ENCODE measurements around the gene USP3.

USP3 gene

DNA sequence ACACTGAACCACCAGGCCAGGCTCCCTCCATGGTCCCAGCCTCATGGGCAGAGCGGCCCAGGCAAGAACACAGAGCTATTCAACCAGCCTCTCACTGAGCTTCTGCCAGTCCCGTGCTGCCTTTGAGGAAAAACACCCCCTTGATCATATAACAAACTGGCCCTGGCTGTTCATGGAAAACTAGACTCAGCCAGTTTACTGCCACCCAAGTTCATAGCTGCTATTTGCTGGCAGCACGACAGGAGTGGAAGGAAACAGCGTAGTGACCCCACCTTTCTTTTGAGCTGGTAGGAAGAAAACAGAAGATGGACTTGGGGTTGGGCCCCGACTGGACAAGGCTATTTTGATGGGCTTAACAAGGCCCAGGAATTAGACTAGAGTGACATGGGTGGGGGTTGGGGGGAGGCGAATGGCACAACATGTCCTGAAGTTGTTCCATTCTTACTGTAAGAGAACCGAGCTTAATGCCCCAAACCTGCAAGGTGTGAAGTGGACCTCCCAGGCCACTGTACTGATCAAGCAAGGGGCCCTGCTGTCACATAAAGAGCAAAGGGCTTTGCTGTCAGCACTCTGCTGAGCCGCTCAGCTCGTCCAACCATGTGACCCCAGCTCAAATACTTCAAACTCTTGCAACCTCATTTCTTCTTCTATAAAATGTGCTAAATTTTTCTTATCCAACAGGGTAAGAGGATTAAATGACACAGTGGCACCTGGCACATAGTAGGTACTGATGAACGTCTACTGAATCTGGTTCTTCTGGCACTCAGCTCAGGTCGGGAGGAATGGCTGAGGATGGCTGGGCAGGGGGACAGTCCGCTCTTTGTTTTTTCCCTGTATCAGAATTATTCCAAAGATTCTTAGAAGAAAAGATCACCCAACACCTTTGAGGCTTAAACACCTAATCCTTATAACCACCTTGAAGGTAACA, 94.3 kb downstream of the USP3 start:
- in situ Hi-C loops (cut with MboI; ENCODE audit: low sequenced_read_pairs, unreplicated experiment) = no loop called here
- no peak for DNase-seq (ENCODE audit: low spot score)
- TF ChIP-seq, protein P1, sequence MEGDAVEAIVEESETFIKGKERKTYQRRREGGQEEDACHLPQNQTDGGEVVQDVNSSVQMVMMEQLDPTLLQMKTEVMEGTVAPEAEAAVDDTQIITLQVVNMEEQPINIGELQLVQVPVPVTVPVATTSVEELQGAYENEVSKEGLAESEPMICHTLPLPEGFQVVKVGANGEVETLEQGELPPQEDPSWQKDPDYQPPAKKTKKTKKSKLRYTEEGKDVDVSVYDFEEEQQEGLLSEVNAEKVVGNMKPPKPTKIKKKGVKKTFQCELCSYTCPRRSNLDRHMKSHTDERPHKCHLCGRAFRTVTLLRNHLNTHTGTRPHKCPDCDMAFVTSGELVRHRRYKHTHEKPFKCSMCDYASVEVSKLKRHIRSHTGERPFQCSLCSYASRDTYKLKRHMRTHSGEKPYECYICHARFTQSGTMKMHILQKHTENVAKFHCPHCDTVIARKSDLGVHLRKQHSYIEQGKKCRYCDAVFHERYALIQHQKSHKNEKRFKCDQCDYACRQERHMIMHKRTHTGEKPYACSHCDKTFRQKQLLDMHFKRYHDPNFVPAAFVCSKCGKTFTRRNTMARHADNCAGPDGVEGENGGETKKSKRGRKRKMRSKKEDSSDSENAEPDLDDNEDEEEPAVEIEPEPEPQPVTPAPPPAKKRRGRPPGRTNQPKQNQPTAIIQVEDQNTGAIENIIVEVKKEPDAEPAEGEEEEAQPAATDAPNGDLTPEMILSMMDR (IDR thresholded peaks at IDR 0.05; ENCODE audit: borderline replicate concordance, control extremely low read depth, extremely low read depth, insufficient read depth, missing control alignments) = no peak

DNA sequence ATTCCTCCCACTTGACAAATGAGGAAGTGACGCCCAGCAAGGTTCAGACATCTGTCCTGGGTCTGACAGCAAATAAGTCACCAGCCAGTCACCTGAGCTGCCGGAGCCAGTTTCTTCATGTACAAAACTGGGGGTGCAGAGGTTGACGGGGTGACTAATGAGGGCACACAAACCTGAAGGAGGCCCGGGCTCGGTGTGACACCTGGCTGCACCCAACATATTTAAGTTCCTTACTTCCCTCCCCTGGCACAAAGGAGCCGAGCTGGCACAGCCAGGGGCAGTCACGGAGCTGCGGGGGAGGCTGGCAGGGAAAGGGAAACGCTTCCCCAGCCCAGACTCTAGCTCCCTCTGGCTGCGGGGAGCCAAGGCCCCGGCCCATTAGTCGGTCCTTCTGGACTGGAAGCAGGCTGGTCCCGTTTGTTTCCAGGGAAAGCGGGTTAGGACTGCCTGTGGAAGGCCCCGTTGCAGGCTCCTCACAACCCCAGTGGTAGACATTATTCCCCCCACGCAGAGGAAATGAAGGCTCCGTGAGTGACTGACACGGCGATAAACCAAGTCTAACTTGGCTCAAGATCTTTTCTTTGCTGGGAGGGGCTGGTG, 95.1 kb downstream of the USP3 start:
- TF ChIP-seq, protein P1 (IDR thresholded peaks at IDR 0.05; ENCODE audit: borderline replicate concordance, control extremely low read depth, extremely low read depth, insufficient read depth, missing control alignments) = peak; percentile 68
- in situ Hi-C loops (cut with MboI; ENCODE audit: low sequenced_read_pairs, unreplicated experiment) = no loop called here
- DNase-seq (ENCODE audit: low spot score) = peak; percentile 57

GRCh38 chr15:63600001-63600615, 95.7 kb downstream of the USP3 start:
- DNase-seq (ENCODE audit: low spot score) = no peak
- in situ Hi-C loops (cut with MboI; ENCODE audit: low sequenced_read_pairs, unreplicated experiment) = loop anchor here (5.0 to 25.0 kb wide), 3 partner anchors 133 to 313 kb away; partner anchors contain the start of gene APH1B
- TF ChIP-seq, protein P1 (IDR thresholded peaks at IDR 0.05; ENCODE audit: borderline replicate concordance, control extremely low read depth, extremely low read depth, insufficient read depth, missing control alignments) = no peak

- DNase-seq (ENCODE audit: low spot score) = peak; percentile 92
- TF ChIP-seq, protein P1 (IDR thresholded peaks at IDR 0.05; ENCODE audit: borderline replicate concordance, control extremely low read depth, extremely low read depth, insufficient read depth, missing control alignments) = peak; percentile 41
- in situ Hi-C loops (cut with MboI; ENCODE audit: low sequenced_read_pairs, unreplicated experiment) = loop anchor here (5.0 to 25.0 kb wide), 3 partner anchors 133 to 313 kb away; partner anchors contain the start of gene APH1B
Measured at GRCh38 chr15:63600616-63601025, 96.2 kb downstream of the USP3 start.

DNA sequence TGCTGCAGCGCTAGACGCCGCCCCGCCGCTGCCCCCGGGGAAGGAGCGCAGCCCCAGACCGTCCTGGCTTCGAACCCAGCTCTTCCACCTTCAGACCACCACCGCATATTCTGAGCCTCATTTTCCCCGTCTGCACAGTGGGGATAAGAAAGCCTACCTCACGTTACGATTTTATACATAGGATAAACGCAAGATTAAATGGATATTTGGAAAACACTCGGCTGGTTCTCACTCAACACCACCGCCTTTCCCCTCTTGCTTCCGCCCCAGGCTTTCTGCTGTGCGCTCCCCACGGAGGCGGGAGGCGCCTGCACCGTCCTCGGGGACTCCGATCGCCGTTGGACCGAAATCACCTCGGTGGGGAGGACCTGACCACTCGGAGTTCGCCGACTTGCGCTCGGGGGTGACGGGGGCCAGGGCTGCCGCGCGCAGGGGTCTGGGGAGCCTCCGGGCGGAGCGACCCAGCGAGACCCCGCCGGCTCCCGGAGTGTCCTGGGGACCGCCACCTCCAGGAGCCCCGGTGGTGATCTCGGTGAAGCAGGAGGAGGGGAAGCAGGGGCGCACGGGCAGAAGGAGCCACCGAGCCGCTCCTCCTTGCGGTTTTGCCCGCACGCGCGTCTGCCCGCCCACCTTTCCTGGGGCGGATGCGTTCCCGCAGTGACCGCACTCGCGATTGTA, 96.8 kb downstream of the USP3 start:
- TF ChIP-seq, protein P1 (IDR thresholded peaks at IDR 0.05; ENCODE audit: borderline replicate concordance, control extremely low read depth, extremely low read depth, insufficient read depth, missing control alignments) = no peak
- in situ Hi-C loops (cut with MboI; ENCODE audit: low sequenced_read_pairs, unreplicated experiment) = loop anchor here (5.0 to 25.0 kb wide), 3 partner anchors 134 to 314 kb away; partner anchors contain the start of gene APH1B
- peak; percentile 60 for DNase-seq (ENCODE audit: low spot score)

Data from GM13976 (cell line).